ENCODE results near the gene POU2AF3. TPM values are rescaled to one million over a fixed set of nuclear protein-coding genes. Genes with fewer than 3 reads are reported as not detected.

The POU2AF3 gene
- polyA plus RNA-seq, 1 of the 3 experiments (the other 2 are of a cell fraction) = 0.07 TPM

- 79% methylated on average over 2 of the region's 2 CpGs for WGBS (ENCODE audit: low lambda C conversion rate)
- Histone ChIP-seq H3K9me2 (no peaks in the 10 kb centered on the region), H3K9ac (no peak overlapping the region), H3F3A (replicated peaks; ENCODE audit: insufficient read depth) (peaks cover 7% of the 10 kb centered on the region), H3K36me3 (replicated peaks in 1 of 2; ENCODE audit: control insufficient read depth in 1 of 2, insufficient read depth in 2 of 2, low read length in 1 of 2) (no peaks in the 10 kb centered on the region), H4K20me1 (ENCODE audit: insufficient read depth) (no peaks in the 10 kb centered on the region), H3K4me1 (ENCODE audit: control insufficient read depth in 1 of 2, insufficient read depth in 2 of 2, low read depth in 1 of 2, low read length in 1 of 2) (peaks cover 26 to 32% of the 10 kb centered on the region in 2 experiments), H3K27me3 (ENCODE audit: insufficient read depth) (no peaks in the 10 kb centered on the region), H2AFZ (ENCODE audit: low read depth) (no peak overlapping the region), H3K4me3 (ENCODE audit: low read depth in 2 of 2, low read length in 1 of 2) (no peak overlapping the region), H3K4me2 (no peak overlapping the region), H3K27ac (ENCODE audit: low read depth in 2 of 2, low read length in 1 of 2) (no peak overlapping the region), H3K9me3 (0 out of 2 replicates have a peak, but pooled peaks cover 3% of the 10 kb centered on the region), H3K79me2 (ENCODE audit: insufficient read depth) (no peaks in the 10 kb centered on the region)
- ChIA-PET CTCF (interaction anchor here (0.6 kb wide), 1 partner anchor 14 kb away, joined by 3 read pairs; no protein-coding TSS in a partner anchor), POLR2A (no interaction called here)
- no peak for DNase-seq
- TF ChIP-seq, protein P1, sequence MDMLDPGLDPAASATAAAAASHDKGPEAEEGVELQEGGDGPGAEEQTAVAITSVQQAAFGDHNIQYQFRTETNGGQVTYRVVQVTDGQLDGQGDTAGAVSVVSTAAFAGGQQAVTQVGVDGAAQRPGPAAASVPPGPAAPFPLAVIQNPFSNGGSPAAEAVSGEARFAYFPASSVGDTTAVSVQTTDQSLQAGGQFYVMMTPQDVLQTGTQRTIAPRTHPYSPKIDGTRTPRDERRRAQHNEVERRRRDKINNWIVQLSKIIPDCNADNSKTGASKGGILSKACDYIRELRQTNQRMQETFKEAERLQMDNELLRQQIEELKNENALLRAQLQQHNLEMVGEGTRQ (IDR thresholded peaks at IDR 0.05; ENCODE audit: borderline replicate concordance, low read depth, low read length) = no peak
- TF ChIP-seq TAF1 (IDR thresholded peaks at IDR 0.05; ENCODE audit: borderline replicate concordance, low read depth, low read length) (no peak), PBX3 (IDR thresholded peaks at IDR 0.05) (no peak), EP300 (IDR thresholded peaks at IDR 0.05; ENCODE audit: borderline replicate concordance in 1 of 2, low read depth in 1 of 2, low read length in 1 of 2) (peak in 1 of 2 experiments; percentile 29; a peak in 1 of 4 replicates)
These were observed 38.4 kb downstream of the POU2AF3 start for GRCh38 chr11:111336582-111337256.

- POLR2A ChIA-PET = no interaction called here
These were observed 41.5 kb downstream of the POU2AF3 start for GRCh38 chr11:111339758-111340388.

More at GRCh38 chr11:111339758-111340388, 41.5 kb downstream of the POU2AF3 start:
- Histone ChIP-seq H4K20me1 (ENCODE audit: insufficient read depth) (no peaks in the 10 kb centered on the region), H3K9me3 (0 out of 2 replicates have a peak, but pooled peaks cover 3% of the 10 kb centered on the region), H3K27ac (ENCODE audit: low read depth in 2 of 2, low read length in 1 of 2) (no peak overlapping the region), H3K36me3 (replicated peaks in 1 of 2; ENCODE audit: control insufficient read depth in 1 of 2, insufficient read depth in 2 of 2, low read length in 1 of 2) (no peaks in the 10 kb centered on the region), H3K9me2 (no peaks in the 10 kb centered on the region), H2AFZ (ENCODE audit: low read depth) (no peak overlapping the region), H3K79me2 (ENCODE audit: insufficient read depth) (no peaks in the 10 kb centered on the region), H3K4me3 (ENCODE audit: low read depth in 2 of 2, low read length in 1 of 2) (no peak overlapping the region), H3F3A (replicated peaks; ENCODE audit: insufficient read depth) (no peaks in the 10 kb centered on the region), H3K4me2 (no peak overlapping the region), H3K4me1 (ENCODE audit: control insufficient read depth in 1 of 2, insufficient read depth in 2 of 2, low read depth in 1 of 2, low read length in 1 of 2) (peaks cover 9 to 22% of the 10 kb centered on the region in 2 experiments; a peak in 2 of 4 replicates), H3K27me3 (ENCODE audit: insufficient read depth) (no peaks in the 10 kb centered on the region), H3K9ac (no peak overlapping the region)
- no peak for DNase-seq
- TF ChIP-seq EZH2phosphoT487 (IDR thresholded peaks at IDR 0.05; ENCODE audit: borderline replicate concordance, low read depth) (no peak), POLR2AphosphoS5 (IDR thresholded peaks at IDR 0.05; ENCODE audit: low read depth, low read length) (no peak), CTCF (IDR thresholded peaks at IDR 0.05) (no peak), TCF12 (IDR thresholded peaks at IDR 0.05) (no peak), MXI1 (IDR thresholded peaks at IDR 0.05; ENCODE audit: low read depth, low read length) (no peak), SIN3A (IDR thresholded peaks at IDR 0.05; ENCODE audit: borderline replicate concordance, low read depth, low read length) (no peak), RCOR1 (IDR thresholded peaks at IDR 0.05; ENCODE audit: low read length) (no peak), TAF1 (IDR thresholded peaks at IDR 0.05; ENCODE audit: borderline replicate concordance, low read depth, low read length) (no peak), CHD2 (IDR thresholded peaks at IDR 0.05; ENCODE audit: low read length, partially characterized antibody) (no peak), NRF1 (IDR thresholded peaks at IDR 0.05; ENCODE audit: low read depth, low read length) (no peak)
- CTCF ChIA-PET = no interaction called here

Measured in SK-N-SH (cell line).